ENCODE data around the gene RGMA. TPM values are rescaled to one million over a fixed set of nuclear protein-coding genes. Genes with fewer than 3 reads are reported as not detected.

Gene RGMA
- polyA plus RNA-seq, 1 donor: 65.4 TPM

DNA sequence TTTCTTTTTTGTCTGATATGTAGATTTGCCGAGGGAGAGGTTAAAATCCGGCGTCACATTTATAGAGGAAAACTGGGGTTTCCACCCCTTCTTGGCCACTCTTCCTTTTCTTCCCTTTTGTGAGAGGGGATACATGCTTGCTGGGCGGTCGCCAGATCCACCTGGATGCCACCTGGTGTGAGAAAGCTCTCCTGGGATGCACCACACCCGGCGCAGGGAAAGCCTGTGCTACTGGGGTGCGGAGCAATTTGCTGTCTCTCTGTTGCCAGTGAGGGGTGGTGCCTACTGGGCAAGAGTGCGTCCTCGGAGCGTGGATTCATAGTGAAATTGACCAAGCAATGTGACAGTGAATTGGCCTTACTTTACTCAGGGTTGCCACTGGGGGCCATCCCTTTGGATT, 2.5 kb upstream of the RGMA start:
- DNase-seq (ENCODE audit: low read depth): no peak

DNA sequence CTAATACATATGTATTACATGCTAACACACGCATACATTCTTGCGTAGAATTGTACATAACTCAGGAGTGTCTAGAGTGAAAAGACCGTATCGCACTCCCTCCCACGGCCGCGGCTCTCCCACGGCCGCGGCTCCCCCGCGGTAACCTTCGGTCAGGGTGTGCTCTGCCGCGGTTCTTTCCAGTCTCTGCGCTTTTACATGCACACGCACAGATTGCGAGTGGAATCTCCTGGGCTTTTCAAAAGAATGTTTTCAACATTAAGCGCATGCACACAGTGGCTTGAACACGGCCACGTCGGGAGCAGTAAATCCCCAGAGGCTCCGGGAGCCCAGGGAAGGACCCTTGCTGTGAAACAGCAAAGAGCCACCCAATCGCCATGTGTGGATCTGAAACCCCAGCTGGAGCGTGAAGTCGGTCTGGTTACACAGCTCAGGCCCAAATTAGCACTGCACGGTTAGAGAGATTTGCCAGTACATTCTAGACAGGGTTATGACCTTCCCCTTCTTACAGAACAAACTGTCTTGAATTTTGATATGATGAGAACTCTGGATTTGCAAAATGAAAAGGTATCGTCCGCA, 805 bp upstream of the RGMA start:
- no peak for DNase-seq (ENCODE audit: low read depth)

DNA sequence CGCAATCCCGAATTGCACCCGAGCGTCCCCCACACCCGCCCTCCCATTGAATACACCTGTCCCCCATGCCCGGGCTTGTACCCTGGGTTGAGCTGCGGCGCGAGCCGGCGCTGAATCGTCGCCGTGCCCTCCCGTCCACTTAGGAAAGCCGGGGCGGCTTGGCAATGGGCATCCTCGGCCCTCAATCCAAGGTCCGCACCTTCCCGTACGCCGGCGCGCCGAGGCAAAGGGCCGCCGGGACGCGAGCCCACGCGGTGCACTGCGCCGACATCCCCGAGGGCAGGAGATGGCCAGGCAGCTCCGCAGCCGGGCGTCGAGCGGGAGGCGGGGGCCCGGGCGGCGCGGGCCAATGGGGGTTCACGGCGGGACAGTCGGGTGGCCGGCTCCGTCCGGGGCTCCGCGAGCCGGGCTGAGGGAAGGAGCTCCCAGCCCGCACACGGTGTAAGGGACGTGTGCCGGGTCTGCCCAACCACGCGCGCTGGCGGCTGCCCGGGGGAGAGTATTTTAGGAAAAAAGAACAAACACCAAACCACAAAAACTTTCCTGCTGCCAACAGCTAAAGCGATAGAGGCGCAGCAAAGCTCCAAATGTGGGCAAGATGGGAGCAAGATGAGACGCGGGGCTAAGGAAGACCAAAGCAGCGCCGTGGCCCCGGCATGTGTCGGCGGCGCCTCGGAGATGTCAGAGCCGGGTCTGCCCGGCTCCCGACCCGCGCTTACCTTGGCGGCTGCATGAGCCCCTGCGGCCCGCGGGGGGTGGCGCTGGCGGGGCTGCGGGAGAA, 621 bp downstream of the RGMA start:
- DNase-seq (ENCODE audit: low read depth): no peak

DNA sequence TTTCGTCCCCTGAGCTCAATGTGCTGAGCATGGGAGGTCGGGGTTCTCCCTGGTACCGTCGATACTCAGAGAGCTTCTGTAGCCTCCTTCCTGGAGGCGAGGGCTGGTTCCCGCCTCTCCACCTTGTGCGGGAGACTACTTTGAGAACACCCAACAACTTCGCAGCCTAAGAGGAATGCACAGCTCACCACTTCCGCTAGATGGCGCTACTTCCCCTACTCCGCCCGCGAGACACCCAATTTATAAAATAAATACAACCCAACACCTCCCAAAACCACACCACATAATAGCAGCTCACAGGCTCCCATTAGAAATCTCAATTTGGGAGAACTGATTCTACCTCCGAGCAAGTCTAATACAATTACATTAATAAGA, 1.2 kb downstream of the RGMA start:
- peak; percentile 76 for DNase-seq (ENCODE audit: low read depth)

- no peak for DNase-seq (ENCODE audit: low read depth)
These were observed 2.2 kb downstream of the RGMA start for GRCh38 chr15:93086791-93087190.

GRCh38 chr15:93085692-93086091, 3.3 kb downstream of the RGMA start:
- DNase-seq (ENCODE audit: low read depth): no peak

DNA sequence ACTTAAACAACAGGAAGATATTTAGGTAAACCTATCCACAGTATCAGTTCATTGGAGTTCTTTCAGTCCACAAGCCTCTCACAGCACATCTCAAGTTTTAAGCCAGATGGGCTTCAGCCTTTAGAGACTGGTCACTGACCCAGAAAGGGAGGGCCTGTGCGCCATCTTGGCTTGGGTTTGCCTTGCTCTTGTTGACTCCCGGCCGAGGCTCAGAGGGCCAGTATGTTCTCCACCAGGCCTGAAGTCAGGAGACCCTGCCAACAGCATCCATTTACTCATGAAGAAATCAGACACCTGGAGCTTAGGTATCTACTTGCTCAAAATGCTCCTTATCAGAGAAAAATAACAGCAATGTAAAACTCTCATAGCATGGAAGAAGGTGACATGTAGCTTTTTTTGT, 6.2 kb downstream of the RGMA start:
- no peak for DNase-seq (ENCODE audit: low read depth)

DNA sequence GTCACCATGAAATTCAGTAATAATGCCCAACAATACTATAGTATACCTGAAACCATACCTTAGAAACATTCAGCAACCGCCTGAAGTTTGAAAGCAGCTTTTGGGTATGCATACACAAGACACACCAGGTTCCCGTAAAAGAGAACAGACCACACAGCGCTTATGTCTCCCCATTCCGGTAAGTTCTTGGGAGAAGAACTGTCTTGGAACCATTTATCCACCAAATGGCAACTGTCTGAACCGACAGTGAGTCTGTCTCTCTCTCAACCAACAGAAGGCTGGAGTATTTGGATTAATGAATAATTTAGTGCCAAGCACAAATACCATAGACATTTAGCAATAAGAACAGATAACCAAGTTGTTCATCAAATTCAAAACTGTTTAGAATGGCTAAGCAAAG, 7.6 kb downstream of the RGMA start:
- DNase-seq (ENCODE audit: low read depth): no peak

GRCh38 chr15:93080451-93080850, 8.6 kb downstream of the RGMA start:
- no peak for DNase-seq (ENCODE audit: low read depth)

DNA sequence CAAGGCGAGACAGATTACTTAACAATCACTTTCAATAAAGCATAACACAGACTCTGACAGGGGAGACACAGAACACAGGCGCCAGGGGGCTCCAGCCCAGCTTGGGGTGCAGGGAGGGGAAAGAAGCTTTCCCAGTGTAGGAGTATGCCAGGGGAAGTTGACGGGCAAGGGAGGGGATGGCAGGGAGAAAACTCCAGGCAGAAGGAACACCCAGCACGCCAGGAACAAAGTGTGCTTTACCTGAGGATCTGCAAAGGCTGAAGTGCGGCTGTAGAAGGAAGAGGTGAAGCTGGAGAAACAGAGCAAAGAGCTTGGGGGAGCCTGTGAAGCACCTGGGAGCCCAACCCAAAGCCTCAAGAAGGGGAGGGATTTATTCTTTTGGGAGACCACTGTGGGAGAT, 12.1 kb downstream of the RGMA start:
- no peak for DNase-seq (ENCODE audit: low read depth)

GRCh38 chr15:93076217-93076616, 12.8 kb downstream of the RGMA start:
- DNase-seq (ENCODE audit: low read depth): no peak

DNA sequence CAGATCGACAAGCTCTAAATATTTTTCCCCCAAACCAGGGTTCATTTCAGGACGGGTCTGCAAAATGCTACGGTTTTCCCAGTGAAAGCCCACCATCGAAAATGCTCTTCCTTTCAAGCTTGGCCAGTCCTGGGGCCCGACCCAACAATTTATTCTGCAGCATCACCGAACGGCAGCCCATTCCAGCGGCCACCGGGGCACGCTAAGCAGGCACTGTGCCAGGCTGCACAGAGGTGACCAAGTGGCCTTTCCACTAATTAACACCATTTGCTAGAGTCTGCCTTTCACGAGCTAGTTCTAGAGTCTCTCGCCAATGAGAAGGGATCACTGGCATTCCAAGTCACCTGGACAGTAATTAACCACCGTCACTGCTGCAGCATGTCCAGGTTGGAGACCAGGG, 14.4 kb downstream of the RGMA start:
- no peak for DNase-seq (ENCODE audit: low read depth)

DNA sequence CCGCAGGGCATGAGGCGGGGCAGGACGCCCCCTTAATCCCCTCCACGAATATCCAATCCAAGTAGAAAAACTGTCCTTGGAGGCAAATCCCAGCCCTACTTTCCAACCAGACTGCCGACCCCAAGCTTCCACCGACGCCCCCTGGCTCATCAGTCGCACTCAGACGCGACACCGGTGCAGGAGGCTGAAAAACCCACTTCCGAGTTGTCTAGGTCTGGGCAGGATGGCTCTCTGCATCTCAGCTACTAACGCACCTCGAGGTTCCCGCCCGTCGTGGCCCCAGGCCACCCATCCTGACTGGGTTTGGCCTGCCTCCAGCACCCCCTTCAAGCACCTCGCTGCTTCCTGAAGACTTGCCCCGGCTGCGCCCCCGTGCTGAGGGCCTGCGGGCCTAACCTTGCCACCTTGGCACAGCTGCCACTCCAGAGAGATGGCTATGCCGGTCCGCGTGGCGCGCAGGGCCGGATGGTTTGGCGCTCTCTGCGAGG, 15.5 kb downstream of the RGMA start:
- no peak for DNase-seq (ENCODE audit: low read depth)

GRCh38 chr15:93072411-93073394, 16.3 kb downstream of the RGMA start:
- DNase-seq (ENCODE audit: low read depth): peak; percentile 58

GRCh38 chr15:93072011-93072410, 17.0 kb downstream of the RGMA start:
- peak; percentile 50 for DNase-seq (ENCODE audit: low read depth)

- no peak for DNase-seq (ENCODE audit: low read depth)
These were observed 17.5 kb downstream of the RGMA start for GRCh38 chr15:93071469-93071936.

GRCh38 chr15:93070551-93071296, 18.3 kb downstream of the RGMA start:
- DNase-seq (ENCODE audit: low read depth): no peak

GRCh38 chr15:93070132-93070531, 18.9 kb downstream of the RGMA start:
- DNase-seq (ENCODE audit: low read depth): no peak

DNA sequence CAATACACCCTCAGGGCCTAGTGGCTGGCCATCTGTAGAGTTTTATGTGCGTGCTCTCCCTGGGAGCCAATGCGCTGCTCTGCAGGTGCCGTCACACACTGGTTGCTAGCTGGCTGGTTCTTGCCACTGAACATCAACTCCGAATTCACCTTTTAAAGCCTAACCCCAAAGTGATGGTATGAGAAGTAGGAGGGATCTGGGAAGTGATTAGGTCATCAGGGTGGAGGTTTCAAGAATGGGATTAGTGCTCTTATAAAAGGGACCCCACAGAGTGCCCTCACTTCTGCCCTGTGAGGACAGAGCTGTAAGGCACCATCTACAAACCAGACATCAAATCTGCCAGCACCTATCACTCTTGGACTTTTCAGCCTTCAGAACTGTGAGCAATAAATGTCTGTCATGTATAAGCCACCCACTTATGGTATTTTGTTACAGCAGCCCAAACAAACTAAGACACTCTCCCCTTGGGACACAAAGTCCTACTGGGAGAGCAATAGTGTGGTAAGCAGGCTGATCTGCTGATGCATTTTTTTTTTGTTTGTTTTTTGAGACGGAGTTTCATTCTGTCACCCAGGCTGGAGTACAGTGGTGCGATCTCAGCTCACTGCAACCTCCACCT, 20.3 kb downstream of the RGMA start:
- no peak for DNase-seq (ENCODE audit: low read depth)

GRCh38 chr15:93067649-93068085, 21.3 kb downstream of the RGMA start:
- no peak for DNase-seq (ENCODE audit: low read depth)
